Suppressor macrophage treated with lipopolysaccharide for 1 hour (primary cell): ENCODE results near the gene ANXA2R.
A peak's percentile ranks its signal among the peaks of the same experiment; 100 is the strongest.

Experiments
- DNase-seq, 3 donors: peaks; one replicate each; pipeline ENCODE4 v3.0.0-alpha.2; 2020 to 2022

Gene ANXA2R

DNA sequence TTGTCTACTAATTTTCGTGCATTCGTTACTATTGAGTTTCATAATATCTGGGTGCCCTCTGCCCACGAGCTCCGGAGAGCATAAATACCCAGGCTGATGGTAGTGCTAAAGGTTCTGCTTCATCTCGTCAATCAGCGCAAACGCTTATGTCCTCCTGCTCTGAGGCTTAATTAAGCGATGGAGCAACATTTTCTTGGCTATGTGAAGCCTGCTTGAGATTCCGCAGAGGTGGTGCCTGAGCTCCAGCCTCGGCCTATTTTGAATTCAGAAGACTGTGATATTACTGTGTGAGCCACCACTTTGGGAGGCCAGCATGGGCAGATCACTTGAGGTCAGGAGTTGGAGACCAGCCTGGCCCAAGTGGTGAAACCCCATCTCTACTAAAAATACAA lies 44.8 kb downstream of the ANXA2R start:
- DNase-seq: no peak

- peak; percentile 94 to 97 (median 97) for DNase-seq
These were observed 45.4 kb downstream of the ANXA2R start for GRCh38 chr5:42994555-42995359.

DNA sequence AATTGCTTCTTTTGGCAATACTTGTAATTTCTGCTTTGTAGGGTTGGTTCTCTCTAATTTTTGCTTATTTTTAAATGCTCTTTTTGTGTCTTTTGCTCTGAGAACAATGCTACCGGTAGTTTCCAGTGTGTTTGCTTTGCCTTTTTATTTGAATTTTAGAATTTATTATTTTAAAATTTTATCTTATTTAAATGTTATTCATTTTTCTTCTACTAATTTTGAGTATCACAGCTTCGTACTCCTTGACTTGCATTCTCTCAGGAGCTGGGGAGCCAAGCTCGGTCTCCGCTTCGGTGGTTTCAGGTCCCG lies 45.9 kb downstream of the ANXA2R start:
- DNase-seq: no peak

DNA sequence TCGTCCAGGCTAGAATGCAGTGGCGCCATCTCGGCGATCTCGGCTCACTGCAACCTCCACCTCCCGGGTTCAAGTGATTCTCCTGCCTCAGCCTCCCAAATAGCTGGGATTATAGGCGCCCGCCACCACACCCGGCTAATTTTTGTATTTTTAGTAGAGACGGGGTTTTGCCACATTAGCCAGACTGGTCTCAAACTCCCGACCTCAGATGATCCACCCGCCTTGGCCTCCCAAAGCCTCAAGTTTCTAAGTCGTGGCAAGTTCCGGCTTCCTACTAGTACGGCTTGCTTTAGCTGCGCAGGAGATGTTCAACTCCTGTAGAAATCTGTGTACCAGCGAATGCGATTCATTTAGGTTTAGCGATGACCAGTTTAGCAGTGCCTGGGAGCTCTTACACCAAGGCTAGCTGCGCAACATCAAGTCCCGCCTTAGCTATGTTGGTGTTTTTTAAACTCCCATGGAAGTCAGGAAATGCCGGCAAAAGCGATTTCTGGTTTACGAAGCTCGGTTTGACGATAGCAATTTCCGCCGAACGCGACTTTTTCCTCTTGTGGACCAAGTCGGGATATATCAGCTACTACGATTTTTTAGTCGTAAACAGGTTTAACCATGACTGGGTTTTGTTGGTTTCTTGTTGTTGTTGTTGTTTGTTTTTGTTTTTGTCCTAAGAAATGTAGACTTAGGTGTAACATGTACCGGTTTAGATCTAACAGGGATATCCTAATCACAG lies 46.4 kb downstream of the ANXA2R start:
- DNase-seq: peak; percentile 64 to 81 (median 74)

GRCh38 chr5:42992088-42992879 lies 47.8 kb downstream of the ANXA2R start:
- DNase-seq: peak; percentile 88 to 92 (median 91)

DNA sequence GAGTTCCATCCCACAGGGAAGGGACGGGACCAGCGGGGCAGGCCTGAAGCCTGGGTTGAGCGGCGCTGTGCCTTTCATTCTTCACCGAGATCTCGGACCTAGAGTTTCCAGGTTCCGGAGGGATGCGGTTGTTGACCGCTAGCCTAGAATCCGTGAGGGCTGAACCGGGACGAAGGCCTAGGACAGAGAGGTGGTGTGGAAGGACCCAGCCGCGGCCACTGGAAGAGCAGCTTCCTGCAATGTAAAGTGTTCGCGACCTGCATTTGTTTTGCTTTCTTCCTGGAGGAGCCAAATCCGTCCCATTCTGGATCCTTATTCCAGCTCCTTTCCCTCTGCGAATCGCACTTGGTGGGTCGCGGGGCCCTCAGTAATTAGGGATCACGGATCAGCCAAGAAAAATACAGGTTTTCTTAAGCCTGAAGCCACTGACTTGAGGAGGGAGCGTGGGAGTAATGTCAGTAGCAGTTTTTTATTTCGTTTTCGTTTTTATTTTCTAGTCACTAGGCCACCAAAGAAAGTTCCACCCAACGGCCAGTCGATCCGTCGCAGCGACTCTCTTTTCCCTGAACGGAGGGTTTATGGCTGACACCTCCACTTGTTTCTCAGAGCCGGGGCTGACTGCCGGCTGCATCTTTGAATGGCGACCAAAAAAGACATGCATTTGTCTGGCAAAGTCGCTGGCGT lies 48.6 kb downstream of the ANXA2R start:
- DNase-seq: peak; percentile 49 to 78 (median 66)

GRCh38 chr5:42990892-42991291 lies 49.2 kb downstream of the ANXA2R start:
- no peak for DNase-seq
